ENCODE data around the gene WDR11.

WDR11 gene

DNA sequence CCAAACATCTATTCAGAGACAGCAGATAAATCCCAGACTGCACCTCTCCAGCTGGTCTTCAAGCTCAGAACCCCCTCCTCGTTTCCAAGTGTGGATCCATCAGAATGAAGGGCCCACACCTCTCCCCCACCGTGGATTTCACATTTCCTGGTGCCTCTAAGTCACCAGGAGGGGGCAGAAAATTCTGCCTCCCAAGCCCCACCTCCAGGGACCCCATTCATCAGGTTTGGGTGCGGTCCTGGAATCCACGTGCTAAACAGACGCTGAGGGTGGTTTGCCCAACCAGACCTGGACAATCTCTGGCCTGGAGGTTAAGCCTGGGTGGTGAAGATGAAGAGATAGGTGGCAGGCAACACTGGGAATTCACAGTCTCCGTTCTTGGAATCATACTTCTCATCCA is 92.4 kb downstream of the WDR11 start:
- no peak overlapping the region for H3K4me3 ChIP-seq (ENCODE audit: low read length in 2 of 2)
- H3K9me3 ChIP-seq (ENCODE audit: control insufficient read depth in 2 of 2, low read length in 2 of 2): no peaks in the 10 kb centered on the region
- H3K4me1 ChIP-seq (ENCODE audit: control insufficient read depth in 2 of 2, insufficient read depth in 2 of 2, low read length in 2 of 2): peaks cover 0 to 3% of the 10 kb centered on the region in 2 donors
- no peak overlapping the region for H3K9ac ChIP-seq (ENCODE audit: low read depth in 1 of 2, low read length in 2 of 2)
- no peaks in the 10 kb centered on the region for H3K36me3 ChIP-seq (ENCODE audit: control insufficient read depth in 2 of 2, insufficient read depth in 2 of 2, low read length in 2 of 2)
- H3K27me3 ChIP-seq (ENCODE audit: control insufficient read depth in 2 of 2, insufficient read depth in 2 of 2, low read length in 2 of 2): peaks cover 0 to 2% of the 10 kb centered on the region in 2 donors
- no peak overlapping the region for H3K27ac ChIP-seq (ENCODE audit: low read depth in 2 of 2, low read length in 2 of 2)

DNA sequence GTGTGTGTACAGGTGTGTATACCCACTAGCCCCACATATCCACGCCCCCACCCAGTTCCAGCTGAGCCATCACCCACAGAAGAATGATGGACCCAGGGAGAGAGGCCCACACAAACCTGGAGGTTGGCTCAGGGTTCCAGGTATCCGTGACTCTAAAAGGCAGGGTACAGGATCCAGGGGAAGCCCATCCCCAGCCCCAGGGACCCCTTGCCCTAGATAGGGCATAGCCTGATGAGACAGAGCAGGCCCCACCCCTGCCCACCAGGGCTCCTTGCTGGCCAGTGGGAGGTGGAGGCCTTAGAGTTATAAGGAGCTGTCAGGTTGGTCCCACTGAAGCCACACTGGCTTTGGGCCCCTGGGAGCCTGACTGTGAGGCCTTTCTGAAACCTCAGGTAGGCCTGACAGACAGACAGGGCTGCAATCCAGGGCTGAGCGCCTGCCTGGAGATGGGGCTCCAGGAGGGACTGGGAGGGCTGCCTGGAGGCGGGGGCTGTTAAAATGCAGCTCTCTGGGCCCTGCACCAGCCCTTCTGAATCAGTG is 93.5 kb downstream of the WDR11 start:
- no peak overlapping the region for H3K9ac ChIP-seq (ENCODE audit: low read depth in 1 of 2, low read length in 2 of 2)
- H3K36me3 ChIP-seq (ENCODE audit: control insufficient read depth in 2 of 2, insufficient read depth in 2 of 2, low read length in 2 of 2): no peaks in the 10 kb centered on the region
- H3K4me3 ChIP-seq (ENCODE audit: low read length in 2 of 2): no peak overlapping the region
- no peak overlapping the region for H3K27ac ChIP-seq (ENCODE audit: low read depth in 2 of 2, low read length in 2 of 2)
- peaks cover 3% of the 10 kb centered on the region in 2 donors for H3K4me1 ChIP-seq (ENCODE audit: control insufficient read depth in 2 of 2, insufficient read depth in 2 of 2, low read length in 2 of 2)
- H3K27me3 ChIP-seq (ENCODE audit: control insufficient read depth in 2 of 2, insufficient read depth in 2 of 2, low read length in 2 of 2): peaks cover 2 to 7% of the 10 kb centered on the region in 2 donors
- no peaks in the 10 kb centered on the region for H3K9me3 ChIP-seq (ENCODE audit: control insufficient read depth in 2 of 2, low read length in 2 of 2)

DNA sequence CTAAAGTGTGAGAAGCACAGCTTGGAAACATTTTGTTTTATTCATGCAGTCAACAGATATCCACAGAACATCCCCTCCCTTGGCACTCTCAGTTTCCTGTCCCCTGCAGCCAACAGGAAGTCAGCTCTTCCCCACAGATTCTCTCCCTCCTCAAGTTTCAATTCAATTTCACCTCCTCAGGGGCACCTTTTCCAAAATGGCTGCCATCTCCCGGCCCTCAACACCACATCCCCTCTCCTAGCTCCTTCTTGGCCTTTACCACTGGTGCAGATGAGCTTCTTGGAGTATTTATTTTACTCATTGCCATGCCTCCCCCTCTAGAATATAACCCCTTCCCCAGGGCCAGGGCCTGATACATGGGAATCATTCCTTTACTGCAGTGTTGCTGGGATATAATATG is 94.0 kb downstream of the WDR11 start:
- Histone ChIP-seq H3K9ac (ENCODE audit: low read depth in 1 of 2, low read length in 2 of 2) (no peak overlapping the region), H3K27ac (ENCODE audit: low read depth in 2 of 2, low read length in 2 of 2) (no peak overlapping the region), H3K9me3 (ENCODE audit: control insufficient read depth in 2 of 2, low read length in 2 of 2) (no peaks in the 10 kb centered on the region), H3K27me3 (ENCODE audit: control insufficient read depth in 2 of 2, insufficient read depth in 2 of 2, low read length in 2 of 2) (peaks cover 8% of the 10 kb centered on the region in 2 donors), H3K36me3 (ENCODE audit: control insufficient read depth in 2 of 2, insufficient read depth in 2 of 2, low read length in 2 of 2) (no peaks in the 10 kb centered on the region), H3K4me3 (ENCODE audit: low read length in 2 of 2) (no peak overlapping the region), H3K4me1 (ENCODE audit: control insufficient read depth in 2 of 2, insufficient read depth in 2 of 2, low read length in 2 of 2) (peaks cover 3% of the 10 kb centered on the region in 2 donors)

DNA sequence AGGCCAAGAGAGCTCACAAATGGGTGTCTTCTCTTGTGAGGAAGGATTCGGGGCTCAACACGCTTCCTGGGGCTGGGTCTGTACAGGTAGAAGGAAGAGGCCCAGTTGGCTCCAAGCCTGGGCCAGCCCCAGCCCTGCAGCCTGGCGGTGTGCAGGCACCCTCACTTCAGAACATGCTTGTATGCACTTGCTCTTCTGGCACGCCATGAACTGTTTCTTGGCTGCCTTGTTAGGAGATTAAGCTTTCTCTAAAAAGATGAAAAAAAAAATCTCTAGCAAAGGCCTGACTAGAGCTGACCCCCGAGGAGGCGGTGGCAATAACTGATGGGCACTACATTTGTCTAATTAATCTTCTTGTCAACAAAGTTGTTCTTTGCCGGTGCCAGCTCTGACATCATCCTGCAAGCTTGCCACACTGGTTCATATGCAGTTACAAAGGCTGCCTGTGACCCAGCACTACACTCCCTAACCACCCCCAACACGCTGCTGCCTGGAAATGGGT is 94.7 kb downstream of the WDR11 start:
- H3K9me3 ChIP-seq (ENCODE audit: control insufficient read depth in 2 of 2, low read length in 2 of 2): no peaks in the 10 kb centered on the region
- peaks cover under 1 to 3% of the 10 kb centered on the region in 2 donors for H3K4me1 ChIP-seq (ENCODE audit: control insufficient read depth in 2 of 2, insufficient read depth in 2 of 2, low read length in 2 of 2)
- no peak overlapping the region for H3K27ac ChIP-seq (ENCODE audit: low read depth in 2 of 2, low read length in 2 of 2)
- H3K9ac ChIP-seq (ENCODE audit: low read depth in 1 of 2, low read length in 2 of 2): no peak overlapping the region
- no peak overlapping the region for H3K4me3 ChIP-seq (ENCODE audit: low read length in 2 of 2)
- no peaks in the 10 kb centered on the region for H3K36me3 ChIP-seq (ENCODE audit: control insufficient read depth in 2 of 2, insufficient read depth in 2 of 2, low read length in 2 of 2)
- H3K27me3 ChIP-seq (ENCODE audit: control insufficient read depth in 2 of 2, insufficient read depth in 2 of 2, low read length in 2 of 2): peaks cover 8% of the 10 kb centered on the region in 2 donors

DNA sequence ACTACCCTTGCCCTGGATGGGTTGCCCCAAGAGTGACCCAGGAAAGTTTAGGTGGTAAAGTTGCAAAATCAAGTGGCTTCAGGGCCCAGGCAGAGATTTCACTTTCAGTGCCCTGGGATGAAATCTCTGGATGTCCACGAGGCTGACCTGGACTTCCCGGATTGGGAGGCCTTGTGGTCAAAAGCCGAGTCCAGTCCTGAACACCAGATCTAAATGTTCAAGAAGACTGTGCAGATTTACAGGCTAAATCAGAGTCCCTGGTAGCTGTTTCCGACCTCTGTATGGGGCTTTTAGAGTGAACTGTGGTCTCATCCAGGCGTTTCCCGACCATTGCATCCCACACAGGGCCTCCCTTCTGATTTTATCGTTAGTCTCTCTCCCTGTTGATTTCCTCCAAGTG is 95.3 kb downstream of the WDR11 start:
- H3K27me3 ChIP-seq (ENCODE audit: control insufficient read depth in 2 of 2, insufficient read depth in 2 of 2, low read length in 2 of 2): peaks cover 8% of the 10 kb centered on the region in 2 donors
- peaks cover 0 to 3% of the 10 kb centered on the region in 2 donors for H3K4me1 ChIP-seq (ENCODE audit: control insufficient read depth in 2 of 2, insufficient read depth in 2 of 2, low read length in 2 of 2)
- no peaks in the 10 kb centered on the region for H3K36me3 ChIP-seq (ENCODE audit: control insufficient read depth in 2 of 2, insufficient read depth in 2 of 2, low read length in 2 of 2)
- no peaks in the 10 kb centered on the region for H3K9me3 ChIP-seq (ENCODE audit: control insufficient read depth in 2 of 2, low read length in 2 of 2)
- no peak overlapping the region for H3K4me3 ChIP-seq (ENCODE audit: low read length in 2 of 2)
- H3K9ac ChIP-seq (ENCODE audit: low read depth in 1 of 2, low read length in 2 of 2): no peak overlapping the region
- H3K27ac ChIP-seq (ENCODE audit: low read depth in 2 of 2, low read length in 2 of 2): no peak overlapping the region

DNA sequence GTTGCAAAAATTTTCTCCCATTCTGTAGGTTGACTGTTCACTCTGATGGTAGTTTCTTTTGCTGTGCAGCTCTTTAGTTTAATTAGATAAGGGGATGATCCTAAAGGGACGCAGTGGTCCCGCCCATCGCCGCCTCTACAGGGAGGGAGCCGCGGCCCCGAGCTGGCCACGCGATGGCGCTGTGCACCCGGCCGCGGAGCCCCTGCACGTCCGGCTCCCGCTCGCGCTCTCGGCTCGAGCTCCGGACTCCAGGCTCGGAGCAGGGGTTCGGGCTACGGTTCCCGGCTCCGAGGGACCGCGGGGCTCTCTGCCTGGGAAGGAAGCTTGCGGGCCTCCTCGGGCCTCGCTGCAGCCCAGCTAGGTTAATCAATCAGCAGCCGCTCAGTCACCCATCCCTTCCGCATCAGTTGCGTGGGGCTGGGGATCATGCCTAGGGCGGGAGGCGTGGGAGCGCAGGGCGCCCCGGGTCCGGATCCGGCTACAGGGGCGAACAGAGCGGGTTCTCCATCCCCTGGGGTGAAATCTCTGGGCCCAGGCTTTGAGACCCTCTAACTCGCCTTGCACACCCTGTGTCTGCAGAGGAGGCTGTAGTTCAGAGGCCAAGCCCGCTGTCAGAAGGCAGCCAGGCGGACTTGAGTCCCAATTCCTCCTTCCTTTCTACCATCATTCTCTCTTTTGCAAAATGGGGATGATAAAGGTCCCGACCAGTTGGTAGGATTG is 97.9 kb downstream of the WDR11 start:
- H3K27ac ChIP-seq (ENCODE audit: low read depth in 2 of 2, low read length in 2 of 2): no peak overlapping the region
- peaks cover 6 to 8% of the 10 kb centered on the region in 2 donors for H3K27me3 ChIP-seq (ENCODE audit: control insufficient read depth in 2 of 2, insufficient read depth in 2 of 2, low read length in 2 of 2)
- H3K36me3 ChIP-seq (ENCODE audit: control insufficient read depth in 2 of 2, insufficient read depth in 2 of 2, low read length in 2 of 2): no peaks in the 10 kb centered on the region
- peak overlapping the region; percentile 59 to 61 for H3K4me3 ChIP-seq (ENCODE audit: low read length in 2 of 2)
- peaks cover 0 to 6% of the 10 kb centered on the region in 2 donors for H3K9me3 ChIP-seq (ENCODE audit: control insufficient read depth in 2 of 2, low read length in 2 of 2)
- H3K9ac ChIP-seq (ENCODE audit: low read depth in 1 of 2, low read length in 2 of 2): peak overlapping the region; percentile 24 to 67
- peaks cover 0 to 3% of the 10 kb centered on the region in 2 donors for H3K4me1 ChIP-seq (ENCODE audit: control insufficient read depth in 2 of 2, insufficient read depth in 2 of 2, low read length in 2 of 2)

DNA sequence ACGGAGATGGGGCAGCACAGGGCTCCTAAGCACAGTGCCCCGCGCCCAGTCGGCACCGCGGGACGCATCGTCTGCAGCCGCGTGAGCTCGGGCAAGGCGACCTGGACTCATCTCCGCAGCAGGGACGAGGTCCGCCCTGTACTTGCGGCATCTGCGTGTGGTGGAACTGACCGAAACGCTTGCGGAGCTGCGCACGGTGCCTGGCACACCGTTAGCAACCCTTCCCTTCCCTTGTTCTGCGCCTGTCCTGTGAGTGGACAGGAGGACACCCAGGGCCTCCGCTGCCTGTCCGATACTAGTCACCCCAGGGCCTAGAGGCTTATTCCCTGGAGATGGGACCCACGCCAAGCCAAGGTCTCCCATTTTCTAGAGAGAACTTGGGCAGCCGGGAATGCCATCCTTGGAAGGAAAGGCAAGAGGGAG is 98.5 kb downstream of the WDR11 start:
- Histone ChIP-seq H3K27ac (ENCODE audit: low read depth in 2 of 2, low read length in 2 of 2) (no peak overlapping the region), H3K4me1 (ENCODE audit: control insufficient read depth in 2 of 2, insufficient read depth in 2 of 2, low read length in 2 of 2) (peaks cover 0 to 3% of the 10 kb centered on the region in 2 donors), H3K4me3 (ENCODE audit: low read length in 2 of 2) (no peak overlapping the region), H3K9me3 (ENCODE audit: control insufficient read depth in 2 of 2, low read length in 2 of 2) (peaks cover 0 to 6% of the 10 kb centered on the region in 2 donors), H3K36me3 (ENCODE audit: control insufficient read depth in 2 of 2, insufficient read depth in 2 of 2, low read length in 2 of 2) (no peaks in the 10 kb centered on the region), H3K27me3 (ENCODE audit: control insufficient read depth in 2 of 2, insufficient read depth in 2 of 2, low read length in 2 of 2) (peaks cover 6 to 8% of the 10 kb centered on the region in 2 donors), H3K9ac (ENCODE audit: low read depth in 1 of 2, low read length in 2 of 2) (no peak overlapping the region)

DNA sequence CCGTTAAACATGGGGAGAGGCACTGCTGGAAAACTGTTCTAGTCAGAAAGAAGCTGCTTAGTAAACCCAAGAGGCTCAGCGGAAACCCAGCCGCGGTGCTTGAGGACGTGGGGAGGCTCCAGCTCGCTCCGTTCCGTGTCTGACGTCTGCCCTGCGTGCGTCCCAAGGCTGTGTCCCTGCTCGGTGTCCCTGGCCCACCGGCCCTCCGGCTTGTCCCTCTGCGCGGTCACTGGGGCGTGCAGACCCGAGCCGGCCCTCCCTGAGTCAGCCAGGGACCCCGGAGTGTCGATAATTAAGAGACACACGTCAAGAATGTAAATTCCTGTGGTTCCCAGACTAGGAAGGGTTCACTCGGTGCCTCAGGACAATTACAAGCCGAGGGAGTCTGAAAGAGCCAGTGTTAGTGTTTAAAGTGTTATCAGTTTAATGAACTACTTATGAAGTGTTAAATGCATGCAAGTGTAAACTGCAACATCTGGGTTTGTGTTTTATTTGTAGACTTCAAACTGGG is 98.9 kb downstream of the WDR11 start:
- H3K4me1 ChIP-seq (ENCODE audit: control insufficient read depth in 2 of 2, insufficient read depth in 2 of 2, low read length in 2 of 2): peaks cover 0 to 3% of the 10 kb centered on the region in 2 donors
- no peak overlapping the region for H3K4me3 ChIP-seq (ENCODE audit: low read length in 2 of 2)
- H3K27me3 ChIP-seq (ENCODE audit: control insufficient read depth in 2 of 2, insufficient read depth in 2 of 2, low read length in 2 of 2): peaks cover 6 to 8% of the 10 kb centered on the region in 2 donors
- no peak overlapping the region for H3K9ac ChIP-seq (ENCODE audit: low read depth in 1 of 2, low read length in 2 of 2)
- H3K27ac ChIP-seq (ENCODE audit: low read depth in 2 of 2, low read length in 2 of 2): no peak overlapping the region
- no peaks in the 10 kb centered on the region for H3K36me3 ChIP-seq (ENCODE audit: control insufficient read depth in 2 of 2, insufficient read depth in 2 of 2, low read length in 2 of 2)
- H3K9me3 ChIP-seq (ENCODE audit: control insufficient read depth in 2 of 2, low read length in 2 of 2): peaks cover 0 to 6% of the 10 kb centered on the region in 2 donors

DNA sequence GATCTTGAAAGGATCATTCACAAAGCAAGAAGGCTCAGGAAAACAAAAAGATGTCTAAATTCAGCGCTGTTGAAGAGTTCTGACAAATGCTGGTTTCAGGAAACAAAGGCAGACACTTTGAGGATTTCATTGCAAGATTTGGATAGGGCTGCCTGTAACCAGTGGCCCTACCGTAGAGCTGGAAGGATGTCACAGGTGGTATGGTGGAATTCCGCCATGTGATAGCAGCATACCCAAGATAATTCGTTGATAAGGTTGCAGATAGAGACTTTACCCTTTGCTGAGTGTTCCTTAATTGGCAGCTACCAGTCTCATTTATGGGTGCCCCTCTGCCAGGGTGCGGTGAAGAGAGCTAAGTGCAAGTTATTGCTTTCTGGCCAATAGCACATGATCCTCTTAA is 100.1 kb downstream of the WDR11 start:
- no peak overlapping the region for H3K27ac ChIP-seq (ENCODE audit: low read depth in 2 of 2, low read length in 2 of 2)
- H3K4me1 ChIP-seq (ENCODE audit: control insufficient read depth in 2 of 2, insufficient read depth in 2 of 2, low read length in 2 of 2): peaks cover 0 to 3% of the 10 kb centered on the region in 2 donors
- peaks cover 6 to 8% of the 10 kb centered on the region in 2 donors for H3K27me3 ChIP-seq (ENCODE audit: control insufficient read depth in 2 of 2, insufficient read depth in 2 of 2, low read length in 2 of 2)
- no peaks in the 10 kb centered on the region for H3K36me3 ChIP-seq (ENCODE audit: control insufficient read depth in 2 of 2, insufficient read depth in 2 of 2, low read length in 2 of 2)
- no peak overlapping the region for H3K4me3 ChIP-seq (ENCODE audit: low read length in 2 of 2)
- H3K9ac ChIP-seq (ENCODE audit: low read depth in 1 of 2, low read length in 2 of 2): no peak overlapping the region
- peaks cover 0 to 6% of the 10 kb centered on the region in 2 donors for H3K9me3 ChIP-seq (ENCODE audit: control insufficient read depth in 2 of 2, low read length in 2 of 2)

DNA sequence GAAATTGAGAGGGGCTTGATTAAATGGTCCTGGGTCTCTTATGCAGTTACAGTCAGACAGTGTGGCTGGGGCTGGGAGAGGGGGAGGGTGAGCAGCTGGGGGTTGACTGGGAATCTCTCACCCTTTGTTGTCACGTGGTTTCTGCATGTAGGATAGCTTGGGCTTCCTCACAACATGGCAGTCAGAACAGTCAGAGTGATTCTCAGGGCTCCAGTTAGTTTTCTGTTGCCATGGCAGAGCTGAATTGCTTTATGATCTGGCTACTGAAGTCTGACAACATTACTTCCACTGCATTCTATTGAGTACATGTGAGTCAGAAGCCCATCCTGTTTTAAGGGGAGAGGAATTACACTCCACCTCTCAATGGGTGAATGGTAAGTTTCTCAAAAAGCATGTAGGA is 102.7 kb downstream of the WDR11 start:
- Histone ChIP-seq H3K36me3 (ENCODE audit: control insufficient read depth in 2 of 2, insufficient read depth in 2 of 2, low read length in 2 of 2) (no peaks in the 10 kb centered on the region), H3K9ac (ENCODE audit: low read depth in 1 of 2, low read length in 2 of 2) (no peak overlapping the region), H3K27ac (ENCODE audit: low read depth in 2 of 2, low read length in 2 of 2) (no peak overlapping the region), H3K9me3 (ENCODE audit: control insufficient read depth in 2 of 2, low read length in 2 of 2) (peaks cover 0 to 6% of the 10 kb centered on the region in 2 donors), H3K4me3 (ENCODE audit: low read length in 2 of 2) (no peak overlapping the region), H3K4me1 (ENCODE audit: control insufficient read depth in 2 of 2, insufficient read depth in 2 of 2, low read length in 2 of 2) (peaks cover 0 to 3% of the 10 kb centered on the region in 2 donors), H3K27me3 (ENCODE audit: control insufficient read depth in 2 of 2, insufficient read depth in 2 of 2, low read length in 2 of 2) (peaks cover 6 to 8% of the 10 kb centered on the region in 2 donors)
